Femur (tissue), 1 donor: ENCODE results near the gene UNC13A.

Source experiments
- DNase-seq: peaks from one replicate; pipeline ENCODE4 v3.0.0-alpha.2; 2017

UNC13A gene

GRCh38 chr19:17659996-17660395 lies 28.2 kb downstream of the UNC13A start:
- DNase-seq = no peak

- no peak for DNase-seq
Observed at GRCh38 chr19:17658666-17659065, 29.5 kb downstream of the UNC13A start.

- no peak for DNase-seq
Observed at GRCh38 chr19:17658240-17658639, 29.9 kb downstream of the UNC13A start.

- no peak for DNase-seq
Observed at GRCh38 chr19:17656970-17657369, 31.2 kb downstream of the UNC13A start.

GRCh38 chr19:17655751-17656472 lies 32.2 kb downstream of the UNC13A start:
- no peak for DNase-seq

- DNase-seq = no peak
Observed at GRCh38 chr19:17654993-17655392, 33.2 kb downstream of the UNC13A start.

GRCh38 chr19:17652627-17653026 lies 35.5 kb downstream of the UNC13A start:
- no peak for DNase-seq

- DNase-seq = no peak
Observed at GRCh38 chr19:17648786-17649185, 39.4 kb downstream of the UNC13A start.

- no peak for DNase-seq
Observed at GRCh38 chr19:17648097-17648660, 40.0 kb downstream of the UNC13A start.

- no peak for DNase-seq
Observed at GRCh38 chr19:17647071-17648020, 40.8 kb downstream of the UNC13A start.

GRCh38 chr19:17646441-17646840 lies 41.7 kb downstream of the UNC13A start:
- DNase-seq = no peak

- no peak for DNase-seq
Observed at GRCh38 chr19:17645339-17645963, 42.7 kb downstream of the UNC13A start.

GRCh38 chr19:17642656-17643055 lies 45.5 kb downstream of the UNC13A start:
- DNase-seq = no peak

GRCh38 chr19:17641846-17642245 lies 46.3 kb downstream of the UNC13A start:
- DNase-seq = no peak

- DNase-seq = no peak
Observed at GRCh38 chr19:17641181-17641580, 47.0 kb downstream of the UNC13A start.

GRCh38 chr19:17633700-17634099 lies 54.5 kb downstream of the UNC13A start:
- DNase-seq = no peak

- no peak for DNase-seq
Observed at GRCh38 chr19:17632577-17632976, 55.6 kb downstream of the UNC13A start.

- DNase-seq = no peak
Observed at GRCh38 chr19:17629760-17630159, 58.4 kb downstream of the UNC13A start.

- no peak for DNase-seq
Observed at GRCh38 chr19:17627921-17628320, 60.2 kb downstream of the UNC13A start.

GRCh38 chr19:17627161-17627560 lies 61.0 kb downstream of the UNC13A start:
- no peak for DNase-seq

GRCh38 chr19:17626456-17627015 lies 61.6 kb downstream of the UNC13A start:
- no peak for DNase-seq

GRCh38 chr19:17625980-17626379 lies 62.2 kb downstream of the UNC13A start:
- DNase-seq = no peak

GRCh38 chr19:17625043-17625442 lies 63.1 kb downstream of the UNC13A start:
- no peak for DNase-seq
